Muscle of leg (tissue), 11 donors: ENCODE measurements around the gene KATNIP. TPM values are rescaled to one million over a fixed set of nuclear protein-coding genes. Genes with fewer than 3 reads are reported as not detected.

Source experiments
- DNase-seq: peaks from one replicate; pipeline ENCODE4 v3.0.0; 2013
- H3K27ac ChIP-seq: one replicate; pipeline ENCODE4 v1.5.1; 2013; ENCODE audit warnings: mild to moderate bottlenecking, low read length, control low read depth
- H3K27me3 ChIP-seq: one replicate; pipeline ENCODE4 v1.6.1; 2013; ENCODE audit warnings: low read length; ENCODE audit not compliant: control insufficient read depth, insufficient read depth
- H3K36me3 ChIP-seq: one replicate; pipeline ENCODE4 v1.6.1; 2013; ENCODE audit warnings: low read length; ENCODE audit not compliant: control insufficient read depth, insufficient read depth
- H3K4me1 ChIP-seq: one replicate; pipeline ENCODE4 v1.6.1; 2013; ENCODE audit warnings: low read length; ENCODE audit not compliant: control insufficient read depth, insufficient read depth
- H3K4me3 ChIP-seq: one replicate; pipeline ENCODE4 v1.5.1; 2013; ENCODE audit warnings: low read length, control low read depth
- H3K9me3 ChIP-seq: replicated peaks from 2 replicates; pipeline ENCODE4 v1.6.1; 2013; ENCODE audit warnings: low read depth, low read length; ENCODE audit not compliant: control insufficient read depth
- WGBS: methylation state at CpG from one replicate; pipeline ENCODE4 v1.1.5; 2013; ENCODE audit warnings: missing lambda C conversion rate; ENCODE audit not compliant: insufficient coverage; 5-methylcytosine and 5-hydroxymethylcytosine counted together
- polyA plus RNA-seq, 8 donors: library from polyadenylated mRNA; unstranded; fragments of 120-200 nt; gene quantifications; one replicate each; pipeline versions ENCODE4 v1.2.1 to v1.2.3, GENCODE V29; 2013; ENCODE audit warnings: inconsistent platforms in 1 of 8, low replicate concordance in 1 of 8; ENCODE audit not compliant: insufficient read length in 8 of 8, insufficient read depth in 1 of 8
- total RNA-seq: library from RNA; stranded (reverse); fragments of 120-200 nt; gene quantifications from one replicate; pipeline ENCODE4 v1.2.4, GENCODE V29; 2013

KATNIP gene
- total and polyA plus RNA-seq, 9 donors: 6.3 to 8.9 (median 6.6) TPM

DNA sequence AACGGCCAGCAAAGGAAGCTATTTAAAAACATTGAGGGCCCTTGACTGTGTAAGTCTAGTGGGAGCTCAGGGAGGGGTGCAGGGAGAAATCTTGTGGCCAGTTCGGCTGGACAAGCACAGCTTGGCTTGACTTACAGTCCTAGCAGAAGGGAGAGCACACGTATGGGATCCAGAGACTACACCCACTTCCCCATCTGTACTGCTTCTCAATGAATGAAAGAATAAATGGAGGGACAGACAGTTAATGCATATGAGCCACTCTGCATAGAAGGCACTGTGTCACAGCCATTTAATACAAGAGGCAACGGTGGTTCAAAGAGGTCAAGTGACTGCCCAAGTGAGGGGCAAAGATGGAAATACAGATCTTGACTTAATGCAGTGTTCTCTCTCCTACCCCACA, 15.7 kb upstream of the KATNIP start:
- no peak for DNase-seq
- no CpG with 5 or more reads among the region's 4 CpGs for whole genome bisulfite sequencing
- Histone ChIP-seq H3K36me3 (peaks cover 88% of the 10 kb centered on the region), H3K4me1 (peaks cover 14% of the 10 kb centered on the region), H3K27ac (no peak overlapping the region), H3K4me3 (no peak overlapping the region), H3K9me3 (no peaks in the 10 kb centered on the region), H3K27me3 (no peaks in the 10 kb centered on the region)

DNA sequence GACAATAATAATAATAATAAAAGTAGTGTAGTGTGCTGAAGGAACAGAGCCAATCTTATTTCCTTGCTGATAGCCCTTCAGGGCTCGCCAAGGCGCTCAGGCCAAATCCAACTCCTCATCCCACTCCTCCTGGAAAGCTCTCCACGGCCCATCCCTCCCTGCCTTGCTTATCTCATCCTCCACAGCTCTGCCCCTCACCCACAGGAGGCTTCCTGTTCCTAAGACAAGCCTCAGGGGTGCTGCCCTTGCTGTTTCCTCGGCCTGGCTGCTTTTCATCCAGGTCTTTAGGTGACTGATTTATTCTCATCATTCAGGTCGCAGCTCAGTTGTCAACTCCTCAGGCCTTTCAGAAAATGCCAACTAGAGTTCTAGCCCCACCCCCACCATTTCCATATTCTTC, 11.4 kb upstream of the KATNIP start:
- H3K4me3 ChIP-seq: no peak overlapping the region
- no peak overlapping the region for H3K27ac ChIP-seq
- H3K36me3 ChIP-seq: peaks cover 86% of the 10 kb centered on the region
- peak; percentile 21 for DNase-seq
- WGBS: 69% methylated on average over 5 of the region's 5 CpGs
- no peaks in the 10 kb centered on the region for H3K9me3 ChIP-seq
- H3K4me1 ChIP-seq: no peaks in the 10 kb centered on the region
- H3K27me3 ChIP-seq: no peaks in the 10 kb centered on the region

DNA sequence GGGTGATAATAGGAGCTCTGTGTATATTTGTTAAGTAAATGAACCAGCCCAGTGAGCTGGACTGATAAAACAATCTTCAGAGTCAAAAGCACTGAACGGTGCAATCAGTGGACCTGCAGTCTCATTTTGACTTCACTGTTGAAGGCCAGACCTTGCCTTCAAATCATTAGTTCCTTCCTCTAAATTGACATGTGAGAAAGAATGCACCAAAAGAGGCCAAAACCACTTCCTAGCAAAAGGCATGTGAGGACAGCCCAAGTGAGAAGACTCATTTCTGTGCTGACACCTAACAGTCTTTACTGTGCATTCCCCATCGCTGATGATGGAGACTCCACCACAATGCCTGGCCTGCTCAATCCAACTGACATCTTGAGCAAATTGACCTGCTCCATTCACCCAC, 10.8 kb upstream of the KATNIP start:
- DNase-seq: no peak
- 64% methylated on average over 2 of the region's 2 CpGs for WGBS
- H3K27ac ChIP-seq: no peak overlapping the region
- H3K9me3 ChIP-seq: no peaks in the 10 kb centered on the region
- H3K36me3 ChIP-seq: peaks cover 86% of the 10 kb centered on the region
- no peaks in the 10 kb centered on the region for H3K4me1 ChIP-seq
- no peaks in the 10 kb centered on the region for H3K27me3 ChIP-seq
- H3K4me3 ChIP-seq: no peak overlapping the region

DNA sequence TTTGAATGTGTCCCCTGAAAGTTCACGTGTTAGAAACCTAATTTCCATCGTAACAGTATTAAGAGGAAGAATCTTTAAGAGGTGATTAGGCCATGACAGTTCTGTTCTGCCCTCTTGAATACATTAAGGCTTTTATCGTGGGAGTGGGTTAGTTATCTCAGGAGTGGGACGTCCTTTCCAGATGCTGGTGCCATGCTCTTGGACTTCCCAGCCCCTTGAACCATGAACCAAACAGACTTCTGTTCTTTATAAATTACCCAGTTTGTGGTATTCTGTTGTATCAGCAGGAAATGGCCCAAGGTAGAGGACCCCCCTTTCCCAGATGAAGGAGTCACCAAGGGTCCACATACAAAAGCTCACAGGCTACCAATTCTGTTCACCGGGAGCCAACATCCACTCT, 10.3 kb upstream of the KATNIP start:
- 0% methylated on average over 1 of the region's 5 CpGs for WGBS
- Histone ChIP-seq H3K36me3 (peaks cover 86% of the 10 kb centered on the region), H3K9me3 (no peaks in the 10 kb centered on the region)

DNA sequence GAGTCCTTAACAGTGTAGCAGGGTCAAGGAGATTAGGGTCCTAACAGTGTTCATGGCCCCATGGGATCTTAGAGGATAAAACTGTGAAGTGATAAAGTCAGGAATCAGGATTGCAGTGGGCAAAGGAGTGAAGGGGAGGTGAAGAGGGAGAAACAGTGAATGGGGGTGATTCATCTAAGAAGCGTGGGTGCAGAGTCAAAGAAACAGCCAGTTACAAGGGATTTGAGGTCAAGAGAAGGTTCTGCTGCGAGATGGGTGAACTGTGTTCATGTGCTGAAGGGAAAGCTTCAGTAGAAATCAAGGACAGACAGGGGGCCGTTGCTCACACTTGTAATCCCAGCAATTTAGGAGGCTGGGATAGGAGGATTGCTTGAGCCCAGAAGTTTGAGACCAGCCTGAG, 6.1 kb upstream of the KATNIP start:
- Histone ChIP-seq H3K4me1 (peaks cover 15% of the 10 kb centered on the region), H3K27me3 (no peaks in the 10 kb centered on the region), H3K4me3 (no peak overlapping the region), H3K27ac (no peak overlapping the region), H3K9me3 (no peaks in the 10 kb centered on the region), H3K36me3 (peaks cover 68% of the 10 kb centered on the region)
- WGBS: 95% methylated on average over 3 of the region's 3 CpGs
- DNase-seq: no peak

More for the DNA sequence above, 10.3 kb upstream of the KATNIP start:
- no peak for DNase-seq
- Histone ChIP-seq H3K4me1 (no peaks in the 10 kb centered on the region), H3K4me3 (no peak overlapping the region), H3K27me3 (no peaks in the 10 kb centered on the region), H3K27ac (no peak overlapping the region)

DNA sequence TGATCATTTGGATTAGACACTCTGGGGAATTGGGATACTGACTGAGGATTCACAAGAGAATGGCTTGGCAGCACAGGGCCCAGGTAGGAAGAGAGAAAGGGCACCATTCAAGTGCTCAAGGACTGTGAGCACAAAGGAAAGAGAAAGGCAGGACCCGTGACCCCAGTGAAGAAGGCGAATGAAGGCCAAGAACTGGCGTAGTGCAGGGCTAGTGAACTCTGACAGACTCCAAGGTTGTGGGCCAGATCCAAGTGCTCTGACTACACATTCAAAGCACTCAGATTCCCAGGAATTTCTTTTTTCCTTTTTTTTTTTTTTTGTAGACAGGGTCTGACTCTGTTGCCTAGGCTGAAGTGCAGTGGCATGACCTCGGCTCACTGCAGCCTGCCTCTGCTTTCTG, 5.3 kb upstream of the KATNIP start:
- Histone ChIP-seq H3K4me1 (peaks cover 17% of the 10 kb centered on the region), H3K27ac (no peak overlapping the region), H3K9me3 (no peaks in the 10 kb centered on the region), H3K36me3 (peaks cover 59% of the 10 kb centered on the region), H3K27me3 (no peaks in the 10 kb centered on the region), H3K4me3 (no peak overlapping the region)
- no peak for DNase-seq
- WGBS: no CpG with 5 or more reads among the region's 4 CpGs

DNA sequence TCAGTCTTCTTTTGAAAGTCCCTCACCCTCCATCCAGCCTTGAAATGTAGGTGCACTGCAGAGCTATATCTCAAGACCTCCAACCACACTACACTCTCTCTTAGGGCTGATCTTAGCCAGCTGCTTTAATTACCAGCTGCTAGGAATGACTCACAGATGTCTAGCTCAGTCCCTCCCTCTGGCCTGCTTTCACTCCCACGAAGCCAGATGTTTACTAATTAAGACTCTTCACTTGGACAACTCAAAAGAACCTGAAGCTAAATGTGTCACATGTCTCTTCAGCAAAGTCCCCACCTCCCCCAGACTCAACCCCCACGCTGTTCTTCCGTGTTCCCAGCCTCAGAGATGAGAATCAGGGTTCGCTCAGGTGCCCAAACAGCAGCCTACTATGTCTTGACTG, 2.8 kb upstream of the KATNIP start:
- no peak overlapping the region for H3K4me3 ChIP-seq
- peaks cover 37% of the 10 kb centered on the region for H3K36me3 ChIP-seq
- no peak overlapping the region for H3K27ac ChIP-seq
- no peaks in the 10 kb centered on the region for H3K27me3 ChIP-seq
- peaks cover 26% of the 10 kb centered on the region for H3K4me1 ChIP-seq
- peak; percentile 64 for DNase-seq
- no peaks in the 10 kb centered on the region for H3K9me3 ChIP-seq
- WGBS: 53% methylated on average over 3 of the region's 4 CpGs

DNA sequence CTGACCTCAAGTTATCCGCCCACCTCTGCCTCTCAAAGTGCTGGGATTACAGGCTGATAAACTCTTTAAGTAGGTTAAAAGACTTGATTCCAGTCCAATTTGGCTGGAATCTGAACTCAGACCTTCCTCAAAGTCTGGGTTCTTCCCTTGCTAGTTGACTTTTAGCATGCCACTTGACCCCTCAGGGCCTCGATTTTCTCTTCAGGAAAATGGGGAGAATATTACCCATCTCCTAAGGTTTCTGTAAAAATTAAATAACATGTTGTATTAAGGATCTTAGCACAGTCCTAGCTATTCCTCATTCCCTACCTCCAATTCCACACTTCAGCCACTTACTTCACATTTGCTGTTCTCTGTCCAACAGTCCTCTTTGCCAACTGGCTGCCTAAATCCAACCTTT, 2.1 kb upstream of the KATNIP start:
- Histone ChIP-seq H3K27ac (no peak overlapping the region), H3K27me3 (no peaks in the 10 kb centered on the region), H3K36me3 (peaks cover 30% of the 10 kb centered on the region), H3K4me1 (peaks cover 26% of the 10 kb centered on the region), H3K4me3 (no peak overlapping the region), H3K9me3 (no peaks in the 10 kb centered on the region)
- 100% methylated on average over 1 of the region's 2 CpGs for WGBS
- no peak for DNase-seq

DNA sequence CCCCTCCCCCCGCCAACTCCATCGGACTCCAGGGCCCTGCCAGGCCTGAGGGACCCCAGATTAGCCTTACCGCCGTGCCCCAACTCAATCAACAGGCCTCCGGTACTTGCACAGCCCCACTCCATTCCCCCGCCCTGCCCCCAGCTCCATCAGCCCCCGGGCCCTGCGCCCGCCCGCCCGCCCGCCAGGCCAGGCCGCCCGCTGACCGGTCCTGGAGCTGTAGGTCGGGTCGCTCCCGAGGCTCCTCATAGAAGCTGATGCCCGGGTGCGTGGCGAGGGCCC, 539 bp upstream of the KATNIP start:
- Histone ChIP-seq H3K4me1 (peaks cover 26% of the 10 kb centered on the region), H3K27ac (peak overlapping the region; percentile 85), H3K27me3 (no peaks in the 10 kb centered on the region), H3K36me3 (peaks cover 15% of the 10 kb centered on the region), H3K4me3 (peak overlapping the region; percentile 80), H3K9me3 (no peaks in the 10 kb centered on the region)
- WGBS: under 1% methylated on average over 17 of the region's 21 CpGs
- no peak for DNase-seq

DNA sequence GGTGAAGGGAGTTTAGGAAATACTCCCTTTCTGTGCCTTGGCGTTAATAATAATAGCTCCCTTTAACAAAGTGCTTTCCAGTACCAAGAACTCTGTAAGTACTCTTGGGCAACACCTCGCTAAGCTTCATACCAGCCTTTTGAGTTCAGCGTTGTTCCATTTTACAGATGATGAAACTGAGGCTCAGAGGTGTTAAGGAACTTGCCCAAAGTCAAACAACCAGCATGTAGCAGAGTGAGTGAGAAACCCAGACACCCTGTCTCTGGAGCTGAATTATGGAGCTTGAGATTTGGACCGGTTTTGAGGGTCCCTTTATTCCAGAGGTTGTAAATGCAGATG, 607 bp downstream of the KATNIP start:
- Histone ChIP-seq H3K9me3 (no peaks in the 10 kb centered on the region), H3K36me3 (peaks cover 3% of the 10 kb centered on the region), H3K4me1 (peaks cover 26% of the 10 kb centered on the region), H3K27ac (peak overlapping the region; percentile 93), H3K4me3 (peak overlapping the region; percentile 91), H3K27me3 (no peaks in the 10 kb centered on the region)
- DNase-seq: peak; percentile 30
- 24% methylated on average over 2 of the region's 4 CpGs for WGBS

DNA sequence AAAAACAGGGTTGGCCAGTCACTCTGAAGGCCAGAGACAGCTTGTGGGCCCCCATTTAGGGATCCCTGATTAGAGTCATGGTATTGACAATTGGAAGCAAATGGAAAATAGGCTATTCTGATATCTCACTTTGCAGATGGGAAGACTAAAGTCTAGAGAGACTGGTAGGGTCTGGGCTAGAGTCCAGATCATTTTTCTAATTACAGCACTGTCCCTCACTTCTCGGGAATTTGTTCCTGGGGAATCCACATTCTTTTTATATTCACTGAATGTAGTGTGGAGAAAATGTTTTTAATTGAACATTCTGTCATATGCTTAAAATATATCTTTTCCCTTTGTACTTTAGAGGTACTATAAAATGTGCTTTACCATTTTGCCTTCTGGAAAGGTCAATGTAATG, 1.1 kb downstream of the KATNIP start:
- Histone ChIP-seq H3K27me3 (no peaks in the 10 kb centered on the region), H3K4me3 (no peak overlapping the region), H3K36me3 (no peaks in the 10 kb centered on the region), H3K4me1 (peaks cover 26% of the 10 kb centered on the region), H3K9me3 (no peaks in the 10 kb centered on the region), H3K27ac (no peak overlapping the region)
- peak; percentile 22 for DNase-seq
- no CpG with 5 or more reads among the region's 1 CpG for WGBS
